Peyer's patch (tissue), 4 donors: Measurements from ENCODE around the gene RAB38.

Experiments
- CTCF ChIP-seq, 6 experiments: fragments of 450-650 bp in 4 of 6; fragments of 200-600 bp in 2 of 6; sonication (generic) in 1 of 6; IDR thresholded peaks; one replicate each; pipeline ENCODE4 v1.5.1; 2017 to 2019; ENCODE audit warnings: antibody characterized with exemption in 6 of 6, mild to moderate bottlenecking in 3 of 6, moderate library complexity in 1 of 6
- POLR2A ChIP-seq, 2 donors: fragments of 450-650 bp; IDR thresholded peaks; one replicate each; pipeline ENCODE4 v1.5.1; 2017; ENCODE audit warnings: antibody characterized with exemption in 2 of 2, mild to moderate bottlenecking in 2 of 2, moderate library complexity in 2 of 2

- no peak for TF ChIP-seq CTCF (IDR thresholded peaks at IDR 0.05)
- TF ChIP-seq POLR2A (IDR thresholded peaks at IDR 0.05) = no peak
Measured at GRCh38 chr11:88206751-88207150, 31.5 kb upstream of the RAB38 start.
